HG02763 (cell line): ENCODE data around the gene CBX7.

Experiments
- ATAC-seq: cut with Tn5 transposase; IDR thresholded peaks from one replicate; pipeline ENCODE4 v1.9.1; 2021; ENCODE audit warnings: mild to moderate bottlenecking, moderate library complexity; ENCODE audit not compliant: unreplicated experiment

The CBX7 gene

DNA sequence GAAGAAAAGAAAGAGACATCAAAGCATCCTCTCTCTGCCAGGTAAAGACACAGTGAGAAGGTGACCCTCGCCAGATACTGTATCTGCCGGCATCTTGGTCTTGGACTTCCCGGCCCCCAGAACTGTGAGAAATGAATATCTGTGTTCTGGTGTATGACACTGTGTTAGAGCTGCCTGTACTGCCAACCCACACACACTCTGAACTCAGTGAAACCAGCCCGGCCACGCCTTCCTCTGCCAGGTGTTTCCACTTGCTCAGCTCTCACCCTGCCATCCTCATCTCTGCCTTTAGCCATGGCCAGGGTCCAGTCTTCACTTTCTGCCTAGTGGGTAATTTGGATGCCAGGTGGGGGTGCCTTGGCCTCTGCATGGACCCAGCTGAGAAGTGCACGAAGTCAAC lies 24.0 kb downstream of the CBX7 start:
- no peak for ATAC-seq

- ATAC-seq = no peak
Observed at GRCh38 chr22:39125622-39126021, 26.9 kb downstream of the CBX7 start.

DNA sequence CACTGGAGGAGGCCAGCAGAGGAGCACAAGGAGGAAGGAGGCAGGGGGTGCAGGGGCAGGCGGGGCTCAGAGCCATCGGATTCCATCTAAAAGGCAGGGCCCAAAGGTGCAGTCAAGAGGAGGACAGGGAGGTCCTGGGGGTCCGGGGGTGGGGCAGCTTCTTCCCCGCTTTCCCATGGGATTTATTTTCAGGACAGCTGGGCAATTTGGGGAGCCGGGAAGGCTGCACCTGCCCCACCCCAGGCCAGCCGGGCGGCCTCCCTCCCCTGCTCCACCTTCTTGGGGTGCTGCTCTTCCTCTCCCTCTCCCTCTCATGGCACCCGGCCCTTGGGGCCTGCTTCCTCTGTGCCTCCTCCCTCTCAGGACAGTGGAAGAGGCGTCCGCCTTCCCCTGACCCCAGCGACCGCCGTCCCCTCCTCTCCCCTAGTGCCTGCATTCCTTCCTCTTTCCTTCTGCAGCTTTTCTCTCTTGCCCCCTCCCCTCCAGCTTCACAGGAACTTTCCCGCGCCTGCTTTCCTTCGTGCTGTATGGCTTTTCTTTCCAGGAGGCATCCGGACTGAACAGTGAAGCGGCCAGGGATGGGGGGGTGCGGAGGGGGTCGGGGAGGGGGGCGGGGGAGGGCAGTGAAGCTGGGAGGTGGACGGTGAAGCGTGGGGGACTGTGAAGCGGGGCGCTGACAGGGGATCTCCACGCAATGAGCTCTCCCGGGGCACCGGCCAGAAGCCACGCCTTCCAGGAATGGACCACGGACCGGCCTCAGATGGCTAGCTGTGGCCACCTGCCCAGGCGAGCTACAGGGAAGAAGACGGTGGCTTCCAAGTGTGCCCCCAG lies 28.5 kb downstream of the CBX7 start:
- ATAC-seq = no peak

DNA sequence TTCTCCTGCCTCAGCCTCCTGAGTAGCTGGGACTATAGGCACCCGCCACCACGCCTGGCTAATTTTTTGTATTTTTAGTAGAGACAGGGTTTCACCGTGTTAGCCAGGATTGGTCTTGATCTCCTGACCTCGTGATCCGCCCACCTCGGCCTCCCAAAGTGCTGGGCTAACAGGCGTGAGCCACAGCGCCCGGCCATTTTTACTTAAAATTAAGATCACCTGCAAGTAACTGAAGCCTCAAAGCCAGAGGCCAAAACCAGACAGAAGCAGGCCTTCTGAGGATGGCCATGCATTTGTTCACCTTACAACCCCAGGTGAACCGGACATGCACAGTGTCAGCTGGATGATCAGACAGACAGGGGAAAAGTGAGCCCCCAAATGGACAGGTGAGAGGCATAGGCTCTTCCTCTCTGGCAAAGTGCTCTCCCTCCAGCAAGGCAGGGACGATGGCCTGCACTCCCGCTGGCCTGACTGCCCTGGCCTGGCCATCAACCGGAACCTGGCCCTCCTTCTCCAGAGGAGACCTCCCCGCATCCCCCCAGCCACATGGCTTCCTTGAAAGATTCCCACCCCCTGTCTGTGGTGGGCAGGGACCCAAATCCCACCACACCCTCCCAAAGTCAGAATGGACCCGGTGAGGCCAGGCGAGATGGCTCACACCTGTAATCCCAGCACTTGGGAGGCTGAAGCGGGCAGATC lies 29.6 kb downstream of the CBX7 start:
- no peak for ATAC-seq

DNA sequence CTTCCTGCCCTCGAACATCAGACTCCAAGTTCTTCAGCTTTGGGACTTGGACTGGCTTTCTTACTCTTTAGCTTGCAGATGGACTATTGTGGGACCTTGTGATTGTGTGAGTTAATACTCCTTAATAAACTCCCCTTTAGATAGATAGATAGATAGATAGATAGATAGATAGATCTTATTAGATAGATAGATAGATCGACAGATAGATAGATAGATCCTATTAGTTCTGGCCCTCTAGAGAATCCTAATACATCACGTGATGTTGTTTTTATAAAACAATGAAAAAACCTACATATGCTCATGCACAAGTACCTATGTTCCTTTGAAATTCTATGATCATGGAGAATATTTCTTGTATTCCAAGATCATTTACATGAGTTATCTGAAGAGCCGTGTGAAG lies 31.5 kb downstream of the CBX7 start:
- ATAC-seq = no peak

GRCh38 chr22:39117585-39118191 lies 34.8 kb downstream of the CBX7 start:
- no peak for ATAC-seq

- no peak for ATAC-seq
Observed at GRCh38 chr22:39115977-39116621, 36.4 kb downstream of the CBX7 start.

DNA sequence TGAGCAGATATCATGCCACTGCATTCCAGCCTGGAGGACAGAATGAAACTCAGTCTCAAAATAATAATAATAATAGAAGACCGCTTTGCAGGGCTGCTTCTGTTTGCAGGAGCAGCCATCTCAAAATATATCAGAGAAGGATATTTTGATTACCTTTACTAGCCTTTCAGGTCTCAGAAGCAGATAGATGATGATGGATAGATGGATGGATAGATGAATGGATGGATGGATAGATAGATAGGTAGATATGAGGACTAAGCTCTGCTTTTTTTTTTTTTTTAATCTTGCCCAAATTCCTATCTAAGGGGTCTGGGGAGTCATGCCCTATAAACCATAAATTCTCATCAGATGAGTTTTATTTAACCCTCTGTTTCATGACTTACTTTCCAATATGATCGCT lies 36.9 kb downstream of the CBX7 start:
- ATAC-seq = no peak

DNA sequence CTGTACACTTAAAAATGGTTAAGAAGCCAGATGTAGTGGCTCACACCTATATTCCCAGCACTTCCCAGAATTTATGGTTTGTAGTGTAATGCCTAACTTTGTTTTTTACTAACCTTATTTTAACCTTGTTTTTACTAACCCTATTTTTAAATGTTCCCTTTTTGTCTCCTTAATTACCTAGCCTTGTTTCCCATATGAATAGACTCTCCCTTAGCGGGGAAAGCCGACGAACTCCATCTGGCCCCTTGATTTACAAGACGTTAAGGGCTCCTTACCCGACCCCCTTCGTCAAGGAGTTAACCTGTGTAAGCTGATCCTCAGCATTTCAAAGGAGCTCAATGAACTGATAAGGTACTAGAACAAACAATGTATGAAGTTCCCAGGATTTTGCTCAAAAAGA lies 38.4 kb downstream of the CBX7 start:
- ATAC-seq = no peak

- ATAC-seq = no peak
Observed at GRCh38 chr22:39110631-39111561, 41.6 kb downstream of the CBX7 start.

GRCh38 chr22:39109361-39109760 lies 43.1 kb downstream of the CBX7 start:
- ATAC-seq = no peak

DNA sequence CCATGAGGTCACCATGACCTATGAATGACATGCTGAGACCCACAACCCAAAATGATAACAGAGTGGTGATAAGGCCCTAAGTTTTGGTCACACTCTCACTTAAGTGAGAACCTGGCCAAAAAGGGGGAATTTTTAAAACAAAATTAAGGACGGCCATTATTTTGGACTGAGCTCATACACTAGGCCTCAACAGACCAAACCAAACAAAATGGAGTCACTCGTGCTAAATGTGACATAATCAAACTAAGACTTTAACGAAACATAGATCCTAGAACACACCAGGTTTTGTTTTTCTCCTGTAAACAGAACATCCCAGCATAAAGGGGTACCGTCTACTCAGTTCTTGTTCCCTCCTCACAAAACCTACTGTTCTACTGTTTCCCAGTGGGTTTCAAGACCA lies 44.0 kb downstream of the CBX7 start:
- no peak for ATAC-seq

- no peak for ATAC-seq
Observed at GRCh38 chr22:39106326-39106725, 46.2 kb downstream of the CBX7 start.

DNA sequence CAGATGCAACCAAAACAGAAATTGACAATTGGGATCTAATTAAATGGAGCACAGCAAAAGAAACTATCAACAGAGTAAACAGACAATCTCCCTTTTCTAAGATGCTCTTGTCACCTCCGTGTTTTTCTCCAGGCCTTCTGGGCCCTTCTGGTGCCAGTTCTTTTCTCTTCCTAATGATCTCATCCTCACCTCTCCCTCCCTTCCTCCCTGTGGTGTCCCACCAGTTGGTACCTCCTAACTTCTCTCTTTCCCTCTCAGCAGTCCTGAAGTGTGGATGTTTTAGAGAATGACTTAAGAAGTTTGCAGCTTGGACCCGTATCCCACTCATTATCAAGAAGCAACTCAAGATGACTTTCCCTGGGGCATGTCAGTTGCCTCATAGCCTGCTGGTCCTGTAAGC lies 49.0 kb downstream of the CBX7 start:
- no peak for ATAC-seq

DNA sequence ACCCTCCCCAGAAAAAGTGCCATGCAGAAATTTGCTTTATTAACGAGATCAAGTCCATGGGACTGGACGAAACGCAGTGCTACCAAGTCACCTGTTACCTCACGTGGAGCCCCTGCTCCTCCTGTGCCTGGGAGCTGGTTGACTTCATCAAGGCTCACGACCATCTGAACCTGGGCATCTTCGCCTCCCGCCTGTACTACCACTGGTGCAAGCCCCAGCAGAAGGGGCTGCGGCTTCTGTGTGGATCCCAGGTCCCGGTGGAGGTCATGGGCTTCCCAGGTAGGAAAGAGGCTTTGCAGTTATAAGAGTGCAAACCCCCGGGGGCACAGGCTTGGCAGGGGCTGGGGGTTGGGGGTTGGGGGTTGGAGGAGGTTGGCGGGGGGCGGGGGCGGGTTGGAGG lies 51.3 kb downstream of the CBX7 start:
- ATAC-seq = no peak

- no peak for ATAC-seq
Observed at GRCh38 chr22:39098576-39098975, 53.9 kb downstream of the CBX7 start.

DNA sequence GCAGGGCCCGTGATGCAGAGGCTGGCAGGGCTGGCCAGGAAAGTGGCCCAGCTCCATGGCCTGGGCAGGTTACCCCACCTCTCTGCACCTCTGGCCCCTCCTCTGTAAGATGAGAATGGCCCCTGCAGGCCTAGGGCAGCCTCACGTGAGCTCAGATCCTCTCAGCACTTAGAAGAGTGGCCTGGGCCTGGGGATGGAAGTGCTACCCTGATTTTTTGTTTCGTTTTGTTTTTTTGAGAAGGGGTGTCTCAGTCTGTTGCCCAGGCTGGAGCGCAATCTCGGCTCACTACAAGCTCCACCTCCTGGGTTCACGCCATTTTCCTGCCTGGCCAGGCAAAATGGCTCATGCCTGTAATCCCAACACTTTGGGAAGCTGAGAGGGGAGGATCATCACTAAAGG lies 54.5 kb downstream of the CBX7 start:
- no peak for ATAC-seq

- ATAC-seq = no peak
Observed at GRCh38 chr22:39097098-39098020, 55.1 kb downstream of the CBX7 start, which contains the start of gene APOBEC3H. Gene APOBEC3H (plus strand): TSS chr22:39097244. CDS start chr22:39100279, 3,035 bp downstream.

DNA sequence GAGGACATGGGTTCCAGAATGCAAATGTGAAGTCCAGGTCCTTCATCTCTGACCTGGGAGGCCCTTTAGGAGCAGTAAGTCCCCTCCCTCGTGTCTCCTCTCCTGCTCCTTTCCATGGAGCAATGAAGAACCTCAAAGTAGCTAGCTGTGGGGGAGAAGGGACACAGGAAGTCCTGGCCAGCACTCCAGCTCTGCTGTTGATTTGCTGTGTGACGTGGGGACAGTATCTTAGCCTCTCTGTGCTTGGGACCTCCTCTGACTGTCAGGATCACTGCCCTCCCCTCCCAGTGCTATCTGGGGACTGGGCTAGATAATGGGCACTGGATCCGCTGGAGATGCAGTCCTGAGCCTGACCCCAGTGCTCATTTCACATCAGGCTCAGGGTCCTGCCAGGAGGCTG lies 56.5 kb downstream of the CBX7 start:
- ATAC-seq = no peak
